Measurements from ENCODE around the gene MRPL37.

- TF ChIP-seq SIN3A (IDR thresholded peaks at IDR 0.05; ENCODE audit: borderline replicate concordance, insufficient read depth, low read depth, low read length) (no peak), CTCF (IDR thresholded peaks at IDR 0.05) (no peak), POLR2AphosphoS5 (IDR thresholded peaks at IDR 0.05; ENCODE audit: low read depth, low read length) (no peak)
Observed at GRCh38 chr1:54222711-54223110, 22.7 kb downstream of the MRPL37 start.

All from Panc1 (cell line).